ENCODE measurements around the gene GTSF1L. TPM values are rescaled to one million over a fixed set of nuclear protein-coding genes. Genes with fewer than 3 reads are reported as not detected.

Gene GTSF1L
- total RNA-seq, 4 donors from 2014 or later = not detected

- Histone ChIP-seq H3K36me3 (no peaks in the 10 kb centered on the region), H3K9me3 (no peaks in the 10 kb centered on the region), H3K4me3 (replicated peaks in 1 of 3) (no peak overlapping the region), H3K4me1 (no peaks in the 10 kb centered on the region), H3K27me3 (no peaks in the 10 kb centered on the region), H3K27ac (no peak overlapping the region)
- TF ChIP-seq POLR2A (IDR thresholded peaks at IDR 0.05) (no peak), CTCF (IDR thresholded peaks at IDR 0.05) (no peak)
- DNase-seq = no peak
- 79 to 93% methylated on average over 11 of the region's 11 CpGs for WGBS, 2 donors
- intact Hi-C loops (cut with DNase I) = loop anchor here (2.0 kb wide), 1 partner anchor 329 kb away; no protein-coding TSS in a partner anchor
These were observed 24.6 kb upstream of the GTSF1L start for GRCh38 chr20:43751167-43752050.

GRCh38 chr20:43750774-43751166 lies 24.0 kb upstream of the GTSF1L start:
- Histone ChIP-seq H3K9me3 (no peaks in the 10 kb centered on the region), H3K27ac (no peak overlapping the region)

DNA sequence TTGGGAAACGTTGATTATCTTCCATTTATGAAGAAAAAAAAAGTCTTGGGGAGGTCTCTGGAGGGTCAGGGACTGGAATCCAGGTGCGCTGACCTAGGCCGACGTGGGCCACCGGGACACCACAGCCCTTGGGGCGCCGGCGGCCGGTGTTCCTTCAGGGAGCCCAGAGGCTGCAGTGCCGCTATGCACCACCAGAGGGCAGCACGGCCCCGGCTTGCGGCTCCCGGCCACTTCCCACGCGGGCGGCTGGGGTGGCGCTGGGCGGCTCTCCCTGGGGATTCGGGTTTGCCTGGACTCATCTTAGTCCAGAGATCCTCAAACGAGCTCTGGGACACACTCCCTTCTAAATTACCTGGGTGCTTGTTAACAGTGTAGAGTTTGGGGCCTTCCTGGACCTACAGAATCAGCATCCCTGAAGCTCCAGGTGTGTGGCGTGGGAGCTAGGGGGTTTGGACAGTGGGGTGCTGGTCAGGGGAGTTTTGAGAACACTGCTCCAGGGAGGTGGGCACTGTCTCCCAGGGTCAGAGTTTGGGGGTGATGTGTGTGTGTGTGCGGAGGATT lies 23.0 kb upstream of the GTSF1L start:
- 19 to 21% methylated on average over 11 of the region's 23 CpGs for WGBS, 2 donors

More at GRCh38 chr20:43750774-43751166, 24.0 kb upstream of the GTSF1L start:
- no peak overlapping the region for H3K4me3 ChIP-seq (replicated peaks in 1 of 3)
- no peaks in the 10 kb centered on the region for H3K27me3 ChIP-seq
- no peaks in the 10 kb centered on the region for H3K36me3 ChIP-seq
- no peak for DNase-seq
- no peaks in the 10 kb centered on the region for H3K4me1 ChIP-seq
- no peak for TF ChIP-seq POLR2A (IDR thresholded peaks at IDR 0.05)
- TF ChIP-seq CTCF (IDR thresholded peaks at IDR 0.05) = no peak
- intact Hi-C loops (cut with DNase I) = loop anchor here (2.0 kb wide), 1 partner anchor 330 kb away; no protein-coding TSS in a partner anchor

DNA sequence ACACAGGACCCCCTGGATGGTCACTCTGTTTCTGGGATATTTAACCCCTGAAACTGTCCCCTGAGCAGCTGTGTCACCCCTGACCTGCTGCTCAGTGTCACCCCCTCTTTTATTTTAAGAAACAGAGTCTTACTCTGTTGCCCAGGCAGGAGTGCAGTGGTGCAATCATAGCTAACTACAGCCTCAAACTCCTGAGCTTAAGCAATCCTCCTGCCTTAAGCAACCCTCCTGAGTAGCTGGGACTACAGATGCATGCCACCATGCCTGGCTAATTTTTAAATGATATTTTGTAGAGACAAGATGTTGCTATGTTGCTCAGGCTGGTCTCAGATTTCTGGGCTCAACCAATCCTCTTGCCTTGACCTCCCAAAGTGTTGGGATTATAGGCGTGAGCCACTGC lies 21.5 kb upstream of the GTSF1L start:
- no peak for TF ChIP-seq CTCF (IDR thresholded peaks at IDR 0.05)
- TF ChIP-seq POLR2A (IDR thresholded peaks at IDR 0.05) = no peak
- H3K36me3 ChIP-seq = no peaks in the 10 kb centered on the region
- intact Hi-C loops (cut with DNase I) = no loop called here
- H3K27me3 ChIP-seq = no peaks in the 10 kb centered on the region
- H3K27ac ChIP-seq = no peak overlapping the region
- DNase-seq = no peak
- H3K4me1 ChIP-seq = no peaks in the 10 kb centered on the region
- no peak overlapping the region for H3K4me3 ChIP-seq (replicated peaks in 1 of 3)
- H3K9me3 ChIP-seq = no peaks in the 10 kb centered on the region
- WGBS, 2 donors = 84 to 94% methylated on average over 1 of the region's 1 CpG

More for the DNA sequence above, 23.0 kb upstream of the GTSF1L start:
- intact Hi-C loops (cut with DNase I) = loop anchor here (2.0 kb wide), 1 partner anchor 331 kb away; no protein-coding TSS in a partner anchor
- H3K9me3 ChIP-seq = no peaks in the 10 kb centered on the region
- no peaks in the 10 kb centered on the region for H3K27me3 ChIP-seq
- H3K36me3 ChIP-seq = no peaks in the 10 kb centered on the region
- H3K4me3 ChIP-seq (replicated peaks in 1 of 3) = no peak overlapping the region
- peak; percentile 65 to 71 for DNase-seq
- TF ChIP-seq CTCF (IDR thresholded peaks at IDR 0.05) (peak; percentile 74 to 100 (median 94)), POLR2A (IDR thresholded peaks at IDR 0.05) (no peak)
- H3K4me1 ChIP-seq = no peaks in the 10 kb centered on the region
- no peak overlapping the region for H3K27ac ChIP-seq

Data from thyroid gland (tissue), 4 donors.